ENCODE results near the gene ARHGAP26. TPM values are rescaled to one million over a fixed set of nuclear protein-coding genes. Genes with fewer than 3 reads are reported as not detected.
A peak's percentile ranks its signal among the peaks of the same experiment; 100 is the strongest.

The ARHGAP26 gene
- total RNA-seq, 1 donor from 2014 or later, result 14.1 TPM

DNA sequence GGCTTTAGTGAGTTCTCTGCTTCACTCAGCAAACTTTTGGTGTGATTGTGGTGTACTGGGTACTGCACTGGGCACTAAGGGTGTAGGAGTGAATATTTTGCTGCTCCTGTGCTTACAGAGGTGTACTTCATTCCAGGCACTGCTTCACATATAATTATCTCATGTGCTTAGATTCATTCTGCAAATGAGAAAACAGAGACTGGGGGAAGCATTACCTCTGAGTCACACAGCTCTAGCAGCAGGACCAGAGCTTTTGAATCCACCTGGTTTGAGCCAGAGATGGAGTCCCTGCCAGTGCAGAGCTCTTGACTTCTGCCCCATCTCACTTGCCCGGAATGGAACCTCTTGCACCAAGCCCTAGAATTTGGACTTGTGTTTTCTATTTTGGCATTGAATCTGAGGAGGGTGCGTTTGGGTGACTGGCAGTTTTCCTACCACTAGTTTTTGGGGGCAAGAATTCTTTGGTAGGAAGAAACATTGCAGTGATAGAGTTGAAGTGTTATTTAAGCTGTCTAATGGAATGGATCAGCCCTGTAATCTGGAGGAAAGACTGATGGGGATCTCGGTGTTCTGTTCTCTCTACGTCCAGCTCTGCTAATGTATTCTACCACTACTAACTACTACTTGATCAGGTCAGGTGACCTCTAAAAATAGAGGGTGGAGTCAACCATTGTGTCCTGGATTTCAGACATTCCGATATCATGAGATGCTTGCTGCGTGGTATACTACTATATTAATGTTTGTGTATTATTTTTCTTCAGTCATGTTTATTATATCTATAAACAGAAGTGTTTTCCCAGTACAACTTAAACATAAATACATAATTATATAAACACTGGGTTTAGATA is 2.5 kb downstream of the ARHGAP26 start:
- Mint-ChIP-seq H3K4me1 (ENCODE audit: unreplicated experiment) (peaks cover 19% of the 10 kb centered on the region), H3K4me3 (ENCODE audit: unreplicated experiment) (no peak overlapping the region), H3K9me3 (ENCODE audit: unreplicated experiment) (no peaks in the 10 kb centered on the region), H3K27ac (ENCODE audit: unreplicated experiment) (no peak overlapping the region), H3K36me3 (ENCODE audit: unreplicated experiment) (no peaks in the 10 kb centered on the region), H3K27me3 (ENCODE audit: unreplicated experiment) (no peaks in the 10 kb centered on the region)
- no peak for TF ChIP-seq CTCF (IDR thresholded peaks at IDR 0.05)
- no peak for DNase-seq (ENCODE audit: extremely low spot score, unreplicated experiment)

- Mint-ChIP-seq H3K9me3 (ENCODE audit: unreplicated experiment) (no peaks in the 10 kb centered on the region), H3K4me3 (ENCODE audit: unreplicated experiment) (no peak overlapping the region), H3K4me1 (ENCODE audit: unreplicated experiment) (peaks cover 13% of the 10 kb centered on the region), H3K27me3 (ENCODE audit: unreplicated experiment) (no peaks in the 10 kb centered on the region), H3K27ac (ENCODE audit: unreplicated experiment) (no peak overlapping the region), H3K36me3 (ENCODE audit: unreplicated experiment) (no peaks in the 10 kb centered on the region)
- TF ChIP-seq CTCF (IDR thresholded peaks at IDR 0.05), result no peak
- no peak for DNase-seq (ENCODE audit: extremely low spot score, unreplicated experiment)
Observed at GRCh38 chr5:142777099-142777498, 6.9 kb downstream of the ARHGAP26 start.

DNA sequence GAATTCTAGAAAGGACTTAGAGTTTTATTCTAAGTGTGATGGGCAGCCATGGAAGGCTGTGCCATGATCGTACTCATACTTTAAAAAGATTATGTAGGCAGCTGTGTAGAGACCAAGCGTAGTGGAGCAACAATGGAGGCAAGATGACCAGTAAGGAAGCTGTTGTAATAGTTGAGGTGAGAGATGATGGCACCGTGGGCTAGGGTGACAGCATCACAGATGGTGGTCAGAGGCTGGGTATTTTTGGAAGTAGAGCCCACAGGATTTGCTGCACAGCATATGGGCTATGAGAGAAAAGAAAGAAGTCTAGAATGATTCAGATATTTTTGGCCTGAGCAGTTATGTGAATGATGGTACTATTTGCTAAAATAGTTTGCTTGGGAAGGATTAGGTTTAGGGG is 7.7 kb downstream of the ARHGAP26 start:
- Mint-ChIP-seq H3K27me3 (ENCODE audit: unreplicated experiment) (no peaks in the 10 kb centered on the region), H3K4me1 (ENCODE audit: unreplicated experiment) (peaks cover 13% of the 10 kb centered on the region), H3K9me3 (ENCODE audit: unreplicated experiment) (no peaks in the 10 kb centered on the region), H3K36me3 (ENCODE audit: unreplicated experiment) (no peaks in the 10 kb centered on the region), H3K4me3 (ENCODE audit: unreplicated experiment) (no peak overlapping the region), H3K27ac (ENCODE audit: unreplicated experiment) (no peak overlapping the region)
- no peak for DNase-seq (ENCODE audit: extremely low spot score, unreplicated experiment)
- TF ChIP-seq CTCF (IDR thresholded peaks at IDR 0.05), result no peak

- Mint-ChIP-seq H3K9me3 (ENCODE audit: unreplicated experiment) (no peaks in the 10 kb centered on the region), H3K27ac (ENCODE audit: unreplicated experiment) (peak overlapping the region; percentile 11), H3K27me3 (ENCODE audit: unreplicated experiment) (no peaks in the 10 kb centered on the region), H3K4me3 (ENCODE audit: unreplicated experiment) (no peak overlapping the region), H3K36me3 (ENCODE audit: unreplicated experiment) (no peaks in the 10 kb centered on the region), H3K4me1 (ENCODE audit: unreplicated experiment) (peaks cover 28% of the 10 kb centered on the region)
- DNase-seq (ENCODE audit: extremely low spot score, unreplicated experiment), result no peak
- TF ChIP-seq CTCF (IDR thresholded peaks at IDR 0.05), result no peak
Observed at GRCh38 chr5:142779163-142779840, 9.1 kb downstream of the ARHGAP26 start.

DNA sequence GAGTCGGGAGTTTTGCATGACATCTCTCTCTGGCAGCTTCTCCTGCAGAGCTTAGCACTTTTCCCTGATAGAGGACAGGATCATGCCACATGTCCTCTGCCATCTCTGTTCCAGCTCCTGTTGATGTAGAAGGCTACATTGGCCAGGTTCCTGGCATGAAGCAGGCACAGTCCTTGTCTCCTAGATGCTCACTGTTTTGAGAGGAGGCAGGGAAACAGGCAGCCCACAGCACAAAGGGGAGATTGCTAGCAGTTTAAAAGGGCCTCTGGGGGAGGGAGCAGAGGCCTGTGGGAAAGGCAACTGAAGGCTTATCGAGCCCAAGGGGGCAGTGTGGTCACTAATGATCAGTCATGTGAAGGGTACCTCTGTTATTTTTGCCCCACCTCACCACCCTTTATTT is 10.7 kb downstream of the ARHGAP26 start:
- Mint-ChIP-seq H3K9me3 (ENCODE audit: unreplicated experiment) (no peaks in the 10 kb centered on the region), H3K36me3 (ENCODE audit: unreplicated experiment) (peaks cover 3% of the 10 kb centered on the region), H3K4me3 (ENCODE audit: unreplicated experiment) (no peak overlapping the region), H3K4me1 (ENCODE audit: unreplicated experiment) (peaks cover 34% of the 10 kb centered on the region), H3K27me3 (ENCODE audit: unreplicated experiment) (no peaks in the 10 kb centered on the region), H3K27ac (ENCODE audit: unreplicated experiment) (no peak overlapping the region)
- no peak for TF ChIP-seq CTCF (IDR thresholded peaks at IDR 0.05)
- DNase-seq (ENCODE audit: extremely low spot score, unreplicated experiment), result no peak

Measured in osteocyte (in vitro differentiated cells).